ENCODE measurements around the gene SLC25A47. TPM values are rescaled to one million over a fixed set of nuclear protein-coding genes. Genes with fewer than 3 reads are reported as not detected.

SLC25A47 gene
- total and polyA plus RNA-seq, 9 of the 15 experiments (the other 6 are each of a cell fraction or from before 2014, with no cell fraction given): 0.09 to 0.23 (median 0.22) TPM; not detected in 6

DNA sequence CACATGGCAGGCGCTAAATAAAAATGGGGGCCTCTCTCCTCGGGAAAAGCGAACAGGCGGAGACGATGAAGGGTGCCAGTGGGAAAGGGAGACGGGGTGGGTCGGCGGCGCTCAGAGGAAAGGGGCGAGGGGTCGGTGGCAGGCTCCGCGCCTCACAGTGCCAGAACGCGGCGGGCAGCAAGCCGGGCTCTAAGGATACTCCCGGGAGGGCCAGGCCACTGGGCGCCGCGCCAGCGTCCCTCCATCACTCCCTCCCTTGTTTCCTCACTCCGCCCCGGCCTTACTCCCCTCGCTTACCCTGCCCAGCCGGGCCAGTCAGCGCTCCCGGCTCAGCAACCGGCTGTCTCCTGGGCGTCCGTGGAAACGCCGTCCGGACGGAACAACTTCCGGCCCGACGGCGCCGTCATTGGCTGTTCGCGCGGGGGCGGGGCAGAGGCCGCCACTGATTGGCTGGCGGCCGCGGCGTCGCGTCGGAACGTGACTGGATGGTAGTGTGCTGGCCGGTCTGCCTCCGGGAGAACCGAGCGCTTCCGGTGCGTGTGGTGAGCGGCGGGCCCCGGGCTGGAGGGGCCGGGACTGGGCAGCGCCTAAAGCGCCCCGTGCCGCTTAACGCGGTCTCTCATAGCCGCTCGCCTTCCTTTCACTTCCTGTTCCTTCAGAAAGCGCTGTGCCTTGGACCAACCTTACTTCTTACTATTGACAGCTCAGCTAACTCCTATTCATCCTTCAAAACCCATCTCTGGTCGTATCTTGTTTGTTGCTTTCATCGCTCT lies 53.0 kb downstream of the SLC25A47 start, which contains the start of gene WDR25 (continued):
- peak; percentile 67 for TF ChIP-seq ATF1 (CRISPR knock-in tag; IDR thresholded peaks at IDR 0.05)
- TF ChIP-seq ATF1 (tag; IDR thresholded peaks at IDR 0.05): peak; percentile 93
- TF ChIP-seq RBFOX2 (IDR thresholded peaks at IDR 0.05; ENCODE audit: low read depth, low read length): peak; percentile 100
- peak; percentile 20 for TF ChIP-seq SP2 (IDR thresholded peaks at IDR 0.05; ENCODE audit: extremely low read depth, low read depth, low read length, poor library complexity, severe bottlenecking)
- TF ChIP-seq POLR2G (IDR thresholded peaks at IDR 0.05; ENCODE audit: low read depth, low read length): peak; percentile 99
- TF ChIP-seq, protein P1, sequence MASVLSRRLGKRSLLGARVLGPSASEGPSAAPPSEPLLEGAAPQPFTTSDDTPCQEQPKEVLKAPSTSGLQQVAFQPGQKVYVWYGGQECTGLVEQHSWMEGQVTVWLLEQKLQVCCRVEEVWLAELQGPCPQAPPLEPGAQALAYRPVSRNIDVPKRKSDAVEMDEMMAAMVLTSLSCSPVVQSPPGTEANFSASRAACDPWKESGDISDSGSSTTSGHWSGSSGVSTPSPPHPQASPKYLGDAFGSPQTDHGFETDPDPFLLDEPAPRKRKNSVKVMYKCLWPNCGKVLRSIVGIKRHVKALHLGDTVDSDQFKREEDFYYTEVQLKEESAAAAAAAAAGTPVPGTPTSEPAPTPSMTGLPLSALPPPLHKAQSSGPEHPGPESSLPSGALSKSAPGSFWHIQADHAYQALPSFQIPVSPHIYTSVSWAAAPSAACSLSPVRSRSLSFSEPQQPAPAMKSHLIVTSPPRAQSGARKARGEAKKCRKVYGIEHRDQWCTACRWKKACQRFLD (CRISPR knock-in tag; IDR thresholded peaks at IDR 0.05): 0 out of 2 replicates have a peak, but pooled peaks have one; percentile 74
- TF ChIP-seq, protein P2, sequence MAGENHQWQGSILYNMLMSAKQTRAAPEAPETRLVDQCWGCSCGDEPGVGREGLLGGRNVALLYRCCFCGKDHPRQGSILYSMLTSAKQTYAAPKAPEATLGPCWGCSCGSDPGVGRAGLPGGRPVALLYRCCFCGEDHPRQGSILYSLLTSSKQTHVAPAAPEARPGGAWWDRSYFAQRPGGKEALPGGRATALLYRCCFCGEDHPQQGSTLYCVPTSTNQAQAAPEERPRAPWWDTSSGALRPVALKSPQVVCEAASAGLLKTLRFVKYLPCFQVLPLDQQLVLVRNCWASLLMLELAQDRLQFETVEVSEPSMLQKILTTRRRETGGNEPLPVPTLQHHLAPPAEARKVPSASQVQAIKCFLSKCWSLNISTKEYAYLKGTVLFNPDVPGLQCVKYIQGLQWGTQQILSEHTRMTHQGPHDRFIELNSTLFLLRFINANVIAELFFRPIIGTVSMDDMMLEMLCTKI (IDR thresholded peaks at IDR 0.05; ENCODE audit: partially characterized antibody): no peak
- peak; percentile 54 for TF ChIP-seq HMGN3 (IDR thresholded peaks at IDR 0.05; ENCODE audit: borderline replicate concordance, extremely low read depth, insufficient read length, low read depth, low read length)
- TF ChIP-seq, protein P3, sequence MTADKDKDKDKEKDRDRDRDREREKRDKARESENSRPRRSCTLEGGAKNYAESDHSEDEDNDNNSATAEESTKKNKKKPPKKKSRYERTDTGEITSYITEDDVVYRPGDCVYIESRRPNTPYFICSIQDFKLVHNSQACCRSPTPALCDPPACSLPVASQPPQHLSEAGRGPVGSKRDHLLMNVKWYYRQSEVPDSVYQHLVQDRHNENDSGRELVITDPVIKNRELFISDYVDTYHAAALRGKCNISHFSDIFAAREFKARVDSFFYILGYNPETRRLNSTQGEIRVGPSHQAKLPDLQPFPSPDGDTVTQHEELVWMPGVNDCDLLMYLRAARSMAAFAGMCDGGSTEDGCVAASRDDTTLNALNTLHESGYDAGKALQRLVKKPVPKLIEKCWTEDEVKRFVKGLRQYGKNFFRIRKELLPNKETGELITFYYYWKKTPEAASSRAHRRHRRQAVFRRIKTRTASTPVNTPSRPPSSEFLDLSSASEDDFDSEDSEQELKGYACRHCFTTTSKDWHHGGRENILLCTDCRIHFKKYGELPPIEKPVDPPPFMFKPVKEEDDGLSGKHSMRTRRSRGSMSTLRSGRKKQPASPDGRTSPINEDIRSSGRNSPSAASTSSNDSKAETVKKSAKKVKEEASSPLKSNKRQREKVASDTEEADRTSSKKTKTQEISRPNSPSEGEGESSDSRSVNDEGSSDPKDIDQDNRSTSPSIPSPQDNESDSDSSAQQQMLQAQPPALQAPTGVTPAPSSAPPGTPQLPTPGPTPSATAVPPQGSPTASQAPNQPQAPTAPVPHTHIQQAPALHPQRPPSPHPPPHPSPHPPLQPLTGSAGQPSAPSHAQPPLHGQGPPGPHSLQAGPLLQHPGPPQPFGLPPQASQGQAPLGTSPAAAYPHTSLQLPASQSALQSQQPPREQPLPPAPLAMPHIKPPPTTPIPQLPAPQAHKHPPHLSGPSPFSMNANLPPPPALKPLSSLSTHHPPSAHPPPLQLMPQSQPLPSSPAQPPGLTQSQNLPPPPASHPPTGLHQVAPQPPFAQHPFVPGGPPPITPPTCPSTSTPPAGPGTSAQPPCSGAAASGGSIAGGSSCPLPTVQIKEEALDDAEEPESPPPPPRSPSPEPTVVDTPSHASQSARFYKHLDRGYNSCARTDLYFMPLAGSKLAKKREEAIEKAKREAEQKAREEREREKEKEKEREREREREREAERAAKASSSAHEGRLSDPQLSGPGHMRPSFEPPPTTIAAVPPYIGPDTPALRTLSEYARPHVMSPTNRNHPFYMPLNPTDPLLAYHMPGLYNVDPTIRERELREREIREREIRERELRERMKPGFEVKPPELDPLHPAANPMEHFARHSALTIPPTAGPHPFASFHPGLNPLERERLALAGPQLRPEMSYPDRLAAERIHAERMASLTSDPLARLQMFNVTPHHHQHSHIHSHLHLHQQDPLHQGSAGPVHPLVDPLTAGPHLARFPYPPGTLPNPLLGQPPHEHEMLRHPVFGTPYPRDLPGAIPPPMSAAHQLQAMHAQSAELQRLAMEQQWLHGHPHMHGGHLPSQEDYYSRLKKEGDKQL (CRISPR knock-in tag; IDR thresholded peaks at IDR 0.05; ENCODE audit: borderline replicate concordance): no peak
- TF ChIP-seq, protein P4, sequence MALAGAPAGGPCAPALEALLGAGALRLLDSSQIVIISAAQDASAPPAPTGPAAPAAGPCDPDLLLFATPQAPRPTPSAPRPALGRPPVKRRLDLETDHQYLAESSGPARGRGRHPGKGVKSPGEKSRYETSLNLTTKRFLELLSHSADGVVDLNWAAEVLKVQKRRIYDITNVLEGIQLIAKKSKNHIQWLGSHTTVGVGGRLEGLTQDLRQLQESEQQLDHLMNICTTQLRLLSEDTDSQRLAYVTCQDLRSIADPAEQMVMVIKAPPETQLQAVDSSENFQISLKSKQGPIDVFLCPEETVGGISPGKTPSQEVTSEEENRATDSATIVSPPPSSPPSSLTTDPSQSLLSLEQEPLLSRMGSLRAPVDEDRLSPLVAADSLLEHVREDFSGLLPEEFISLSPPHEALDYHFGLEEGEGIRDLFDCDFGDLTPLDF (CRISPR knock-in tag; IDR thresholded peaks at IDR 0.05): no peak
- TF ChIP-seq GABPA (tag; conservative IDR thresholded peaks at IDR 0.05; ENCODE audit: low read depth): peak; percentile 98
- 0 out of 2 replicates have a peak, but pooled peaks have one; percentile 18 for TF ChIP-seq ZNF384 (IDR thresholded peaks at IDR 0.05; ENCODE audit: low read depth, low read length)

Data from K562 (cell line).